GM12878 (cell line): Measurements from ENCODE around the gene SLC36A2. TPM values are rescaled to one million over a fixed set of nuclear protein-coding genes. Genes with fewer than 3 reads are reported as not detected.

Source experiments
- ATAC-seq: fragments of 200-7000 bp; cut with Tn5 transposase; 3 replicates; pipeline ENCODE4 v1.9.1; 2020; ENCODE audit warnings: mild to moderate bottlenecking, moderate library complexity
- BruUV-seq: library from RNA; stranded (reverse); fragments of 400-500 nt; replicated peaks from 2 replicates; lab custom pipeline; 2021; lab: Mats Ljungman, UMichigan
- CTCF ChIA-PET: fragments of 300-600 bp; sonication (Branson Sonifier 250); formaldehyde crosslinking; extraction: SDS; loops from one replicate; lab custom pipeline; 2021; ENCODE audit warnings: inconsistent platforms; lab: Yijun Ruan, JAX
- POLR2A ChIA-PET: fragments of 350-600 bp; formaldehyde crosslinking; extraction: SDS; loops from one replicate; lab custom pipeline; 2021; ENCODE audit warnings: inconsistent platforms; lab: Charles Lee
- RAD21 ChIA-PET: fragments of 300-600 bp; sonication (Branson Sonifier 250); formaldehyde crosslinking; loops from one replicate; lab custom pipeline; 2023; ENCODE audit warnings: antibody characterized with exemption; ENCODE audit not compliant: unreplicated experiment; lab: Charles Lee
- SMC1A ChIA-PET: fragments of 300-600 bp; sonication (Branson Sonifier 250); formaldehyde crosslinking; loops from one replicate; lab custom pipeline; 2023; ENCODE audit not compliant: unreplicated experiment, uncharacterized antibody; lab: Charles Lee
- DNase-seq: peaks from one replicate; pipeline ENCODE4 v3.0.0-alpha.2; 2011; ENCODE audit warnings: low read depth, low spot score
- FAIRE-seq: peaks from 3 replicates; lab custom pipeline; 2011; peaks lifted over from hg19 to GRCh38; lab: Jason Lieb, UNC
- H2AFZ ChIP-seq: 2 replicates; pipeline ENCODE4 v1.6.0; 2011; ENCODE audit warnings: low read depth, low read length, control low read depth; ENCODE audit not compliant: control insufficient read depth
- H3K27ac ChIP-seq: 2 replicates; pipeline ENCODE4 v1.5.1; 2011; ENCODE audit warnings: control low read depth; ENCODE audit not compliant: control insufficient read depth, insufficient read depth
- H3K27me3 ChIP-seq, 2 experiments: replicated peaks in 1 of 2; 2 replicates each; pipeline versions ENCODE4 v1.6.0 to v1.6.1; 2011; ENCODE audit warnings: low read length in 1 of 2; ENCODE audit not compliant: control insufficient read depth in 2 of 2, insufficient read depth in 2 of 2
- H3K36me3 ChIP-seq, 2 experiments: 2 replicates each; pipeline ENCODE4 v1.5.1; 2011; ENCODE audit warnings: low read length in 1 of 2; ENCODE audit not compliant: control insufficient read depth in 2 of 2, insufficient read depth in 2 of 2
- H3K4me1 ChIP-seq: 2 replicates; pipeline ENCODE4 v1.6.1; 2011; ENCODE audit warnings: mild to moderate bottlenecking, low read length, moderate library complexity, mixed read lengths; ENCODE audit not compliant: control insufficient read depth, insufficient read depth
- H3K4me2 ChIP-seq: 2 replicates; pipeline ENCODE4 v1.6.0; 2011; ENCODE audit warnings: control low read depth; ENCODE audit not compliant: control insufficient read depth, insufficient read depth
- H3K4me3 ChIP-seq: fragments of 200-600 bp; sonication (generic); 2 replicates; pipeline ENCODE4 v1.5.1; 2016
- H3K79me2 ChIP-seq: 2 replicates; pipeline ENCODE4 v1.6.0; 2011; ENCODE audit warnings: low read length; ENCODE audit not compliant: control insufficient read depth, insufficient read depth
- H3K9ac ChIP-seq: 2 replicates; pipeline ENCODE4 v1.8.0; 2011; ENCODE audit warnings: low read length, control low read depth, mixed read lengths; ENCODE audit not compliant: control insufficient read depth, insufficient read depth
- H3K9me3 ChIP-seq: replicated peaks from 3 replicates; pipeline ENCODE4 v1.5.1; 2011; ENCODE audit warnings: mild to moderate bottlenecking, low read length; ENCODE audit not compliant: control insufficient read depth, insufficient read depth
- H4K20me1 ChIP-seq: 2 replicates; pipeline ENCODE4 v1.6.0; 2011; ENCODE audit not compliant: control insufficient read depth, insufficient read depth
- CTCF ChIP-seq, 3 experiments: IDR thresholded peaks in 2 of 3; conservative IDR thresholded peaks in 1 of 3; 2 replicates each; pipeline ENCODE4 v1.5.1; 2011; ENCODE audit warnings: low read depth in 3 of 3, low read length in 3 of 3, mild to moderate bottlenecking in 3 of 3, control low read depth in 2 of 3, moderate library complexity in 2 of 3, inconsistent platforms in 1 of 3, mixed read lengths in 1 of 3; ENCODE audit not compliant: control insufficient read depth in 2 of 3, insufficient read depth in 1 of 3; ENCODE audit errors: extremely low read depth in 1 of 3
- DPF2 ChIP-seq: fragments of 450-650 bp; IDR thresholded peaks from 2 replicates; pipeline ENCODE4 v1.6.1; 2017; ENCODE audit warnings: mild to moderate bottlenecking
- MEF2B ChIP-seq: fragments of 450-650 bp; IDR thresholded peaks from 2 replicates; pipeline ENCODE4 v1.6.1; 2018; ENCODE audit warnings: mild to moderate bottlenecking, moderate library complexity; ENCODE audit not compliant: partially characterized antibody, poor library complexity, severe bottlenecking
- SMC3 ChIP-seq: IDR thresholded peaks from 2 replicates; pipeline ENCODE4 v1.6.1; 2011; ENCODE audit warnings: low read length, improper control_type of control experiment, borderline replicate concordance
- TCF12 ChIP-seq: IDR thresholded peaks from 2 replicates; pipeline ENCODE4 v1.6.1; 2011; ENCODE audit warnings: low read depth, mild to moderate bottlenecking, low read length
- ZBTB40 ChIP-seq: fragments of 450-650 bp; IDR thresholded peaks from 2 replicates; pipeline ENCODE4 v1.6.1; 2016; ENCODE audit warnings: mild to moderate bottlenecking, moderate library complexity, borderline replicate concordance
- WGBS: methylation state at CpG from one replicate; pipeline ENCODE4 v1.1.6; 2016; ENCODE audit warnings: low lambda C conversion rate; ENCODE audit not compliant: insufficient replicate concordance, insufficient coverage; ENCODE audit errors: missing lambda C conversion rate; 5-methylcytosine and 5-hydroxymethylcytosine counted together
- in situ Hi-C: fragments of 300-500 bp; cut with MboI; formaldehyde crosslinking; loops from 9 replicates; pipeline ENCODE4 v1.14.3; 2018; ENCODE audit warnings: mixed read lengths
- intact Hi-C: fragments of 100-400 bp; cut with micrococcal nuclease; formaldehyde crosslinking; loops from one replicate; pipeline ENCODE4 v1.14.2; 2022; ENCODE audit not compliant: unreplicated experiment
- polyA plus RNA-seq, 11 experiments: library from polyadenylated mRNA; depleted of rRNA in 4 of 11; unstranded in 6 of 11; stranded (reverse) in 5 of 11; fragments of >200 nt; fragmentation: Nextera tagmentation in 4 of 11; fragmentation: Illumina TruSeq in 1 of 11; extraction: Ambion mirVana in 4 of 11; extraction: Trizol in 1 of 11; gene quantifications; 1 replicate in 1 of 11; 2 replicates in 10 of 11; pipeline versions ENCODE4 v1.2.1 to v1.2.3, GENCODE V29; 2011 to 2016; ENCODE audit warnings: inconsistent platforms in 2 of 11, missing spikeins in 2 of 11, low read depth in 1 of 11
- total RNA-seq, 4 experiments: library from RNA; depleted of rRNA in 3 of 4; stranded (reverse); fragments of >200 nt in 3 of 4; fragmentation: Illumina TruSeq in 1 of 4; extraction: Trizol in 1 of 4; gene quantifications; 2 replicates each; pipeline versions ENCODE4 v1.2.1 to v1.2.3, GENCODE V29; 2013 to 2021

Gene SLC36A2
- total and polyA plus RNA-seq, 10 of the 15 experiments (the other 5 are each of a cell fraction or from before 2014, with no cell fraction given) = not detected

GRCh38 chr5:151318850-151319732, 28.3 kb downstream of the SLC36A2 start:
- 2% methylated on average over 2 of the region's 2 CpGs for WGBS
- Histone ChIP-seq H3K9ac (no peak overlapping the region), H3K4me2 (no peak overlapping the region), H3K4me1 (no peaks in the 10 kb centered on the region), H3K27me3 (no peaks in the 10 kb centered on the region), H3K79me2 (no peaks in the 10 kb centered on the region), H3K4me3 (no peak overlapping the region), H3K27ac (no peak overlapping the region), H3K36me3 (no peaks in the 10 kb centered on the region), H3K9me3 (no peaks in the 10 kb centered on the region), H2AFZ (no peak overlapping the region), H4K20me1 (no peaks in the 10 kb centered on the region)
- ATAC-seq = peak; percentile 74
- DNase-seq = no peak
- BruUV-seq = no TSS peak
- ChIA-PET CTCF (interaction anchor here (0.9 to 3.8 kb wide), 13 partner anchors 15 to 519 kb away, joined by 3 to 41 read pairs (median 4); no protein-coding TSS in a partner anchor), RAD21 (interaction anchor here (1.1 to 2.5 kb wide), 6 partner anchors 67 to 333 kb away, joined by 3 to 6 read pairs (median 4); partner anchors contain the start of gene SLC36A1), SMC1A (interaction anchor here (0.6 to 1.9 kb wide), 10 partner anchors 9 to 333 kb away, joined by 3 to 6 read pairs (median 4); no protein-coding TSS in a partner anchor), POLR2A (no interaction called here)
- FAIRE-seq = peak; percentile 79
- in situ Hi-C loops (no loop called here), intact Hi-C loops (loop anchor here (1.0 to 10.0 kb wide), 7 partner anchors 152 to 514 kb away; no protein-coding TSS in a partner anchor)
- TF ChIP-seq CTCF (IDR thresholded peaks at IDR 0.05 in 2 of 3, conservative IDR thresholded peaks at IDR 0.05 in 1 of 3; ENCODE audit: control insufficient read depth in 2 of 3, extremely low read depth in 1 of 3, insufficient read depth in 1 of 3, low read depth in 3 of 3, low read length in 3 of 3) (peak; percentile 22 to 42 (median 39); a peak in 4 of 6 replicates), ZBTB40 (no peak), TCF12 (0 out of 2 replicates have a peak, but pooled peaks have one; percentile 13), DPF2 (no peak), SMC3 (peak; percentile 3; the same call in 1 of the 2 replicates), MEF2B (peak; percentile 32)
